Activated CD8-positive, alpha-beta memory T cell treated with anti-CD3 and anti-CD28 coated beads, Interleukin-2, amount 50 U/mL, for 4 hours (primary cell): Measurements from ENCODE around the gene HACD3.
"Not testable (repeated sequence)": the region's sequence is repeated elsewhere in the genome, so short reads cannot be mapped to it uniquely, and the experiment has no call there.

Source experiments
- DNase-seq: peaks from one replicate; pipeline ENCODE4 v3.0.0-alpha.2; 2020

Gene HACD3

DNA sequence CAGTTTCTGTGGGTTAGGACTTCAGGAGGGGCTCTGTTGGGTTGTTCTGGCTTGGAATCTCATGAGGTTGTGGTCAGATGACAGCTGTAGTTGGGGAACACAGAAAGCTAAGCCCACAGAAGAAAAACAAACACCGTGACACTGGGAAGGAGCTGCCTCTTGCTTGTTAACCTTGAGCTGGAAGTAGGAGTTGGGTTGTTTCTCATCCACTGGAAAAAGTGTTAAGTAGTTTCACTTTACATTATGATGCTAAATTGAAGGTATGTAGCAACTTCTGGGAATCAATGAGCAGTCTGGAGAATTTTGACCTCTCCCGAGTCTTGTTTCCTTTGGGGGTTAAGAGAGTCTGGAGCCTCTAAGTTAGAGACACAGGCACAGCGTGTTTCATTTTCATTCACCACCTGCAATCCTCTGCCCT, 20.4 kb downstream of the HACD3 start:
- no peak for DNase-seq

DNA sequence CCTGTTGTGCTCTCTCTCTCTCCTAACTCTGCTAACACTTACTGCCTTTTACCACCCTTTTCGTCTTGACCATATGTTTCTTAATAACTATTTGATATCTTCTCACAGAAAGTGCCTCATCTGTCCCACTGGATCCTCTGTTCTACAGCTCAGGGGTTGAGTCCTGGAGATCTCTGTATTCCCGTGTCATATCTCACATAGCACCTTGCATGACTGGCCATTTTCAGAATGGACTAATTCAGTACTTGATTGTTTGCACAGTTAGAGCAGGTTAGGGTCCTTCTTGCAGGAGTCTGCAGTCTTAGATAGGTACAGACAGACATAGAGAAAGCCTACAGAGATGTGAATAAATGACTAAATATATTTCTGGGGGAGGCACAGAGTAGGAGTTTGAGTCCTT, 20.9 kb downstream of the HACD3 start:
- DNase-seq, result no peak

GRCh38 chr15:65552851-65553250, 22.6 kb downstream of the HACD3 start:
- DNase-seq, result not testable (repeated sequence)

DNA sequence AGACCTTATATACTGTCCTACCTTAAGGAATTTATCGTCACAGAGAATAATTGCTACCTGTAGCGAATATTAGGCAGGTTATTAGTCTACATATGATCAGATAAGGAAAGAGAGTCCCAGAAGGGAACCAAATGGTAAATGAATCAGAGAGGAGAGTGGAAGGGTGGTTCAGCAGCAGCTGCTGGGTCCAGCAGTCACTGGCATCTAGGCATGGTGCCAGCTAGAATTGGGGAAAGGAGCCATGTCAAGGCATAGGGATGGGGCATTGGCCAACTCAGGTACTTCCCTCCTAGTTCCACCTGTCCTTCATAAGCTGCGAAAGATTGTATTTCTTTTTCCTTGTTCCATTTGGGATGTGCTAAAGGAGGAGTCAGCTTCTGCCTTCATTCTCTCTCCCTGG, 23.4 kb downstream of the HACD3 start:
- no peak for DNase-seq

GRCh38 chr15:65556622-65557021, 26.4 kb downstream of the HACD3 start:
- DNase-seq, result no peak

DNA sequence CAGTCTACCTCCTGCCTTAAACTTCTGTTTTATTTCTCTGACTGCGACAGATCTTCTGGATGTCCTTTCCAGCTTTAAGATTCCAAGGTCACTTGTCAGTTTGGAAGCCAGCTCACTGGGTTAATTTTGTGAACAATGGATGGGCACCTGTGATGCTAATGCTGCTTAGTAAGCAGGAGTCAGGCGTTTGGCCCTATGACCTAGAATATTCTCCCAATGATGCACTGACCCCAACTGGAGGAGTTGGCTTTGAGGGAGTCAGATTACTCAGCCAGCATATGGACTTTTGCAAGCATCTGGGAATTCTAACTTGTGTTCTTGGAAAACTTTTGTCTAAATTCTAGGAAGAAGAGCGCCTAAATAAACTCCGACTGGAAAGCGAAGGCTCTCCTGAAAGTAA, 28.1 kb downstream of the HACD3 start:
- no peak for DNase-seq

GRCh38 chr15:65558997-65559760, 28.9 kb downstream of the HACD3 start:
- DNase-seq, result no peak

DNA sequence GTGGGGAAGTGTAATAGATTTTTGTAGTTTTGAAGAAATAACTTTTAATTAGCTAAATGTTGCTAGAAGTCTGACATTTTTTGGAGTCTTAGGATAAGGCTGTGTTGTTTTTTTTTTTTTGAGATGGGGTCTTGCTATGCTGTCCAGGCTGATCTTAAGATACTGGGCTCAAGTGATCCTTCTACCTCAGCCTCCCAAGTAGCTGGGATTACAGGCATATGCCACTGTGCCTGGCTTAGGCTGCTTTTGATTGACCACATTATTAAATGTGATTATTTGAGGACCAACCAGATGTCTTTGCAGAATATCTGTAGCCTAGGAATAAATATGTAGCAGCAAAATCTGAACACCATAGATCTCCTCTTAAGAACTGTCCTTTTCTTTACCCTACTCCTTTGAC, 29.7 kb downstream of the HACD3 start:
- no peak for DNase-seq

GRCh38 chr15:65561934-65562333, 31.7 kb downstream of the HACD3 start:
- no peak for DNase-seq

DNA sequence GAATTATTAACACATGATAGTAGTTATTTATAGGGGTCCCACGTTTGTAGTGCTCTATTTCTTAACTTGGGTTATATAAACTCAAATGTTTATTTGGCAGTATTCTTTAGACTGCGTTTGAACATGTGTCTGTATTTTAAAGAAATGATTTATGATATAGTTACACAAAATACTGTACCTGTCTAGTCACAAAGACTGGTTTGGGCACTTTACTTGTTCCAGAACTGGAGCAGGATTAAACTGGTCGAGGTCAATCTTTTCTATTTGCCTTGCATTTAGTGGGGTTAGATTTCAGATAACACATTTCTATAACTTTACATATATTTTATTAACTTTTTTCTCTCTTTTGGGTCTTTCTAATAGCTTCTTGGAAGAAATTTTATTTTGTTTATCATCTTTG, 39.5 kb downstream of the HACD3 start:
- DNase-seq, result no peak

- DNase-seq, result no peak
These were observed 41.7 kb downstream of the HACD3 start for GRCh38 chr15:65571971-65572370.

DNA sequence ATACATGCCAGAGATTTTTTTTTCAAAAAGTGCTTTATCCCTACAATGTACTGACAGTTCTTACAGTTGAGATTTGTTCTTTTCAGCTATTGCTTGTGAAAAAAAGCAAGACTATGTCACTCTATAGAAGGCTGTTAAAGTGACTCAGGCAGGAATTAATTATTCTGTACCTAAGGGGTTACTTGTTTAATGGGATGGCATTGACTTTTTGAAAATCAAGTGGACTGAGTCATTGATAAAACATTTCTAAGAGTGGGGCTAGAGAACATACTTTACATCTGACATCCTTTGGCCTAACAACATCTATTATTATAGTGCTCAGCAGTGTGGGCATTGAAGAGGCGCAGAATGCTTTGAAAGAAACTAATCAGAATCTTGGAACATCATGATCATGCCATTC, 46.4 kb downstream of the HACD3 start:
- no peak for DNase-seq

- no peak for DNase-seq
These were observed 47.1 kb downstream of the HACD3 start for GRCh38 chr15:65577129-65577996.

GRCh38 chr15:65578904-65579728, 48.9 kb downstream of the HACD3 start:
- DNase-seq, result no peak

GRCh38 chr15:65579762-65580161, 49.5 kb downstream of the HACD3 start:
- DNase-seq, result no peak

DNA sequence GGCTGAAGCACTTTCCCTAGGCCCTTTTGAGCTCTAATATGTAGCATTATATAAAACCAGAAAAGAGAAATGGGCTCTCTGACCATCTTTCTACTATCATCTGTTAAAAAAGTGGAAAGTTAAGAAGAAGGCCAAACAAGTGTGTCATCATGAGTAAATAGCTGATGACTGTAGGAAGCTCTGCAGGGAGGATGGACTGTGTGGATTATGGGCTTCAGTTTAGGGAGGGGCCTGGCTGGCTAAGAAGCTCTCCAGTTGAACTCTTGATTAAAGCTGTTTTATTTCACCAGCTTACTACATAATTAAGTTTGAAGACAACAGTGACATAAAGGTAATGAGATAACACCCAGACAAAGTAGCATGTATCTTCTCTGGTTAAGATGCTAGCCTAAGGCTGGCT, 50.0 kb downstream of the HACD3 start:
- no peak for DNase-seq

GRCh38 chr15:65583701-65584100, 53.4 kb downstream of the HACD3 start:
- DNase-seq, result peak; percentile 20

GRCh38 chr15:65584241-65584640, 54.0 kb downstream of the HACD3 start:
- no peak for DNase-seq

GRCh38 chr15:65587094-65587493, 56.8 kb downstream of the HACD3 start:
- DNase-seq, result no peak

GRCh38 chr15:65595960-65596359, 65.7 kb downstream of the HACD3 start:
- DNase-seq, result no peak

- no peak for DNase-seq
These were observed 68.2 kb downstream of the HACD3 start for GRCh38 chr15:65598468-65598867.

GRCh38 chr15:65599677-65600076, 69.4 kb downstream of the HACD3 start:
- no peak for DNase-seq

DNA sequence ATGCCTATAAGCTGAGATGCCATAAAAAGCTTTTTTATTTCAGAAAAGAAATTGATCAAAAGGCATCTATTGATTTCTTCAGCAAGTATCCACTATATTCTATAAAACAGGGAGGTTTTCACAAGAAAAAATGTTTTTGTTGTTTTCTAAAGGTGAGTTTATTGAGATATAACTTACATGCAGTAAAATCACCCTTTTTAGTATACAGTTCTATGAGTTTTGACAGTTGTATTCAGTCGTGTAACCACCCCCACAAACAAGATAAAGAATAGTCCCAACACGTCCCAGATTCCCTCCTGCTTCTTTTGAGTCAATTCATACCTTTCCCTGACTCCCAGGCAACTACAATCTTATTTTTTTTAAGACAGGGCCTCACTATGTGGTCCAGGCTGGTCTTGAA, 72.9 kb downstream of the HACD3 start:
- DNase-seq, result no peak
